CD4-positive, CD25-positive, alpha-beta regulatory T cell (primary cell): ENCODE results near the gene NANOGP8. TPM values are rescaled to one million over a fixed set of nuclear protein-coding genes. Genes with fewer than 3 reads are reported as not detected.
"Not testable (repeated sequence)": the region's sequence is repeated elsewhere in the genome, so short reads cannot be mapped to it uniquely, and the experiment has no call there.

Experiments
- ATAC-seq, 2 donors: fragments of 150-1000 bp; cut with Tn5 transposase; one replicate each; pipeline ENCODE4 v1.10.0; 2021; ENCODE audit warnings: low read depth in 2 of 2, moderate number of reproducible peaks in 2 of 2, moderate library complexity in 1 of 2
- DNase-seq, 3 donors: peaks; one replicate each; pipeline versions ENCODE4 v3.0.0 to v3.0.0-alpha.2; 2012 to 2022; ENCODE audit warnings: mixed read lengths in 1 of 3
- H3K27ac ChIP-seq: one replicate; pipeline ENCODE4 v1.7.0; 2013; ENCODE audit warnings: mild to moderate bottlenecking, low read length; ENCODE audit not compliant: insufficient read depth, poor library complexity, severe bottlenecking
- H3K27me3 ChIP-seq: one replicate; pipeline ENCODE4 v1.7.0; 2013; ENCODE audit warnings: low read length; ENCODE audit not compliant: control insufficient read depth, insufficient read depth
- H3K36me3 ChIP-seq: one replicate; pipeline ENCODE4 v1.7.0; 2013; ENCODE audit warnings: mild to moderate bottlenecking, low read length, moderate library complexity; ENCODE audit not compliant: control insufficient read depth, insufficient read depth
- H3K4me1 ChIP-seq: 2 replicates; pipeline ENCODE4 v1.7.0; 2013; ENCODE audit warnings: mild to moderate bottlenecking, low read length; ENCODE audit not compliant: insufficient read depth, control insufficient read depth, poor library complexity, severe bottlenecking
- H3K4me3 ChIP-seq: one replicate; pipeline ENCODE4 v1.7.0; 2013; ENCODE audit warnings: low read depth, mild to moderate bottlenecking, low read length, moderate library complexity
- H3K9me3 ChIP-seq, 2 experiments: 1 replicate in 1 of 2; 2 replicates in 1 of 2; pipeline ENCODE4 v1.7.0; 2013; ENCODE audit warnings: low read length in 2 of 2, mild to moderate bottlenecking in 1 of 2, moderate library complexity in 1 of 2; ENCODE audit not compliant: control insufficient read depth in 2 of 2
- H3K27ac Mint-ChIP-seq, 3 donors: one replicate each; pipeline ENCODE4 v1.8.0; 2020 to 2022; ENCODE audit warnings: mild to moderate bottlenecking in 3 of 3, mixed read lengths in 3 of 3, moderate library complexity in 2 of 3
- H3K27me3 Mint-ChIP-seq: one replicate; pipeline ENCODE4 v1.8.0; 2022; ENCODE audit warnings: mild to moderate bottlenecking, mixed read lengths
- H3K36me3 Mint-ChIP-seq: one replicate; pipeline ENCODE4 v1.8.0; 2020; ENCODE audit warnings: mixed read lengths
- H3K4me1 Mint-ChIP-seq, 4 donors: one replicate each; pipeline ENCODE4 v1.8.0; 2020 to 2022; ENCODE audit warnings: mixed read lengths in 4 of 4, mild to moderate bottlenecking in 1 of 4
- H3K4me3 Mint-ChIP-seq, 4 donors: one replicate each; pipeline ENCODE4 v1.8.0; 2020 to 2022; ENCODE audit warnings: mild to moderate bottlenecking in 4 of 4, mixed read lengths in 4 of 4, moderate library complexity in 3 of 4
- H3K9me3 Mint-ChIP-seq, 7 donors: one replicate each; pipeline ENCODE4 v1.8.0; 2020 to 2022; ENCODE audit warnings: mixed read lengths in 7 of 7, mild to moderate bottlenecking in 3 of 7, moderate library complexity in 2 of 7
- polyA plus RNA-seq, 4 donors: library from polyadenylated mRNA; unstranded; fragments of 300-500 nt; fragmentation: Illumina TruSeq; gene quantifications; one replicate each; pipeline ENCODE4 v1.2.3, GENCODE V29; 2021
- total RNA-seq: library from RNA; stranded (reverse); gene quantifications from one replicate; pipeline ENCODE4 v1.2.3, GENCODE V29; 2022

Gene NANOGP8
- total RNA-seq (not detected), polyA plus RNA-seq (not detected)

DNA sequence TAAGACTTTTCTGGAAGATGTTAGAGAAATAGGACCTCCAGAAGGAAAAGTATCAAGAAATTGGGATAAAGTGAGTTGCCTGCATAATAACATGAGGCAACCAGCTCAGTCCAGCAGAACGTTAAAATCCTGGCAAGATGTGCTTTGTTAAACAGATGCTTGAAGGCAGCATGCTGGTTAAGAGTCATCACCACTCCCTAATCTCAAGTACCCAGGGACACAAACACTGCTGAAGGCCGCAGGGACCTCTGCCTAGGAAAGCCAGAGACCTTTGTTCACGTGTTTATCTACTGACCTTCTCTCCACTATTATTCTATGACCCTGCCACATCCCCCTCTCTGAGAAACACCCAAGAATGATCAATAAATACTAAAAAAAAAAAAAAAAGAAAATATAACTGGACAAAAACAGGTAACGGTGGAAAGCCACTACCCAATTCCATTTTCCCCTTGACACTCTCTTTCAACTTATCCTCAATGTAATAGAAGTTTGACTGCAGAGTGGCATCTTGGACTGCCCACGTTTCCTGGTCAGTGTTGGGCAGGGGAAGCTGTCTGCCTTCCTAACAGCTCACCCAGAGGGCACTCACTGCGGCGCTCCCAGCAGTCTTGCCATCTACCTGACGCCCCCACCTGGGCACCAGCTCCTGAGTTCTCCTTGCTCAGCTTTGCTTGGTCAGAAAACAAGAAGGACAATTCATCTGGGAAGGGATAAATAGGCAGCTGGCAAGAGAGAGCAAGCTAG is at the start of gene NANOGP8:
TSS of gene NANOGP8 (minus strand) at position 120 of the 744 bp plus-strand sequence. CDS start 185 bp downstream, outside the sequence.
- H3K4me3 Mint-ChIP-seq, H3K27me3 ChIP-seq, H3K36me3 ChIP-seq, H3K27ac ChIP-seq, H3K9me3 Mint-ChIP-seq, H3K4me3 ChIP-seq, H3K27me3 Mint-ChIP-seq, H3K4me1 ChIP-seq, H3K27ac Mint-ChIP-seq, ATAC-seq, H3K9me3 ChIP-seq, H3K4me1 Mint-ChIP-seq, DNase-seq, H3K36me3 Mint-ChIP-seq: not testable (repeated sequence)

DNA sequence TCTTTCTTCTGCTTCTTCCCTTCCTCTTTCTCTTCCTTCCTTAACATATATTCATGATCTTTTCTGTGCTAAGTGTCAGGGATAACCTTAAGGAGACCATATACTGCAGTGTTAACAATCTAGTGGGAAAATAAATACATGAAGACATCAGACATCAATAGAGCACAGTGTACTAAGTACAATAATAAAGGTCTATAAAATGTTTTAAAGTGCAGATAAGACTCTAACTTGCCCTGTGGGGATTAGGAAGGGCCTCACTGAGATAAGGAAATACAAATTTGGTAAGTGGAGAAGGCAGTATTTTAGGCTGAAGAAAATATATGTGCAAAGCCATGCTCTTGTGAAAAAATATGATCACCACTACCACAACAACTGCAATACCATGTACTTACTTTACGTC is 49.2 kb upstream of the NANOGP8 start:
- no peak overlapping the region for H3K27ac ChIP-seq
- H3K9me3 ChIP-seq: peaks cover 0 to 3% of the 10 kb centered on the region in 2 experiments
- H3K4me1 ChIP-seq: no peaks in the 10 kb centered on the region
- no peaks in the 10 kb centered on the region for H3K27me3 ChIP-seq
- H3K27me3 Mint-ChIP-seq: peaks cover 4% of the 10 kb centered on the region
- DNase-seq: no peak
- no peak overlapping the region for H3K4me3 Mint-ChIP-seq
- peaks cover 0 to 8% (median 2%) of the 10 kb centered on the region in 7 donors for H3K9me3 Mint-ChIP-seq
- H3K36me3 Mint-ChIP-seq: no peaks in the 10 kb centered on the region
- no peak overlapping the region for H3K27ac Mint-ChIP-seq
- no peak overlapping the region for H3K4me3 ChIP-seq
- no peak for ATAC-seq
- no peaks in the 10 kb centered on the region for H3K36me3 ChIP-seq
- no peaks in the 10 kb centered on the region for H3K4me1 Mint-ChIP-seq

DNA sequence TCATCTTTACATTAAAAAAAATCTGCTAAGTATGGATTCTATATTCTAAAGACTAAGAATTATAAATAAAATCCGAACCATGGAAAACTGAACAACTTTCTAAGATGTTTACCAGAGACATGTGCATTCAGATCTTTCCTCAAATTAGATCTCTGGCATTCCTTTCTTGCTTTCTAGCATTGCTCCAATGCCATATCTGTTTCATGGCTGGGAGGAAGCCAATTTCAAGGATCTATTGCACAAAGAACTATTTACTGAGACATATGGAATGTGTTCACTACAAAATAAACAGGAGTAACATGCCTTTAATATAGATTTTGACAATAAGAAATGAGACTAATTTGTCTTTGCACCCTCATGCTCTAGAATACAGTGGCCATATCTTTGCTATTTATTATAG is 45.1 kb upstream of the NANOGP8 start:
- H3K4me1 Mint-ChIP-seq: no peaks in the 10 kb centered on the region
- Histone ChIP-seq H3K27me3 (no peaks in the 10 kb centered on the region), H3K4me1 (no peaks in the 10 kb centered on the region), H3K27ac (no peak overlapping the region), H3K4me3 (no peak overlapping the region), H3K36me3 (no peaks in the 10 kb centered on the region), H3K9me3 (peaks cover 0 to 3% of the 10 kb centered on the region in 2 experiments)
- no peak overlapping the region for H3K27ac Mint-ChIP-seq
- peaks cover 0 to 14% (median 3%) of the 10 kb centered on the region in 7 donors for H3K9me3 Mint-ChIP-seq
- ATAC-seq: no peak
- H3K4me3 Mint-ChIP-seq: no peak overlapping the region
- H3K36me3 Mint-ChIP-seq: no peaks in the 10 kb centered on the region
- peaks cover 8% of the 10 kb centered on the region for H3K27me3 Mint-ChIP-seq
- no peak for DNase-seq

- H3K4me3 Mint-ChIP-seq: no peak overlapping the region
- no peaks in the 10 kb centered on the region for H3K4me1 Mint-ChIP-seq
- Histone ChIP-seq H3K27ac (no peak overlapping the region), H3K36me3 (no peaks in the 10 kb centered on the region), H3K9me3 (peaks cover 0 to 3% of the 10 kb centered on the region in 2 experiments), H3K27me3 (no peaks in the 10 kb centered on the region), H3K4me3 (no peak overlapping the region), H3K4me1 (no peaks in the 10 kb centered on the region)
- H3K27me3 Mint-ChIP-seq: peaks cover 8% of the 10 kb centered on the region
- H3K9me3 Mint-ChIP-seq: peaks cover 0 to 14% (median 3%) of the 10 kb centered on the region in 7 donors
- H3K36me3 Mint-ChIP-seq: no peaks in the 10 kb centered on the region
- DNase-seq (no peak), ATAC-seq (no peak)
- H3K27ac Mint-ChIP-seq: no peak overlapping the region
Observed at GRCh38 chr15:35129361-35129760, 44.3 kb upstream of the NANOGP8 start.

GRCh38 chr15:35127717-35128116 is 42.6 kb upstream of the NANOGP8 start:
- peaks cover 8% of the 10 kb centered on the region for H3K27me3 Mint-ChIP-seq
- H3K9me3 ChIP-seq: peaks cover 0 to 3% of the 10 kb centered on the region in 2 experiments
- peaks cover 0 to 14% (median 2%) of the 10 kb centered on the region in 7 donors for H3K9me3 Mint-ChIP-seq
- H3K27ac ChIP-seq: no peak overlapping the region
- no peaks in the 10 kb centered on the region for H3K36me3 Mint-ChIP-seq
- H3K36me3 ChIP-seq: no peaks in the 10 kb centered on the region
- DNase-seq (no peak), ATAC-seq (no peak)
- H3K4me3 ChIP-seq: no peak overlapping the region
- H3K4me1 ChIP-seq: no peaks in the 10 kb centered on the region
- H3K27ac Mint-ChIP-seq: no peak overlapping the region
- H3K4me1 Mint-ChIP-seq: no peaks in the 10 kb centered on the region
- no peak overlapping the region for H3K4me3 Mint-ChIP-seq
- H3K27me3 ChIP-seq: no peaks in the 10 kb centered on the region

DNA sequence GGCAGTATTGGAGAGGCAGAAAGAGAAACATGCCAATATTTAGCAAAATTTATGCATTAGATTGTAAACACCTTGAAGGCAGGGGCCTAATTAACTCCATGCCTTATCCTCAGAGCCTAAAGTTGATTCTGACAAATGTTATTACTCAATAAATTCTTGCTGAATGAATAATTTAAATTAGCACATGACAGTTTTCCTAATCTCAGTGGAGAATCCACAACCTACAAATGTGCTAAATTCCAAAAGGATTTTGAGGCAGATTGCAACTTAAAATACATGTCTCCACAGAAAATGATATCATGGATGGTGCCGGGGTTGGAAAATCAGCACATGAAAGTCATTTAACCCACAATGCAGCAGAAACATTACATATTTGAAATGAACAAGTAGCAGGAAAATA is 41.1 kb upstream of the NANOGP8 start:
- peaks cover 0 to 6% (median 1%) of the 10 kb centered on the region in 7 donors for H3K9me3 Mint-ChIP-seq
- H3K27me3 Mint-ChIP-seq: peaks cover 4% of the 10 kb centered on the region
- no peak overlapping the region for H3K27ac Mint-ChIP-seq
- H3K4me1 Mint-ChIP-seq: no peaks in the 10 kb centered on the region
- Histone ChIP-seq H3K4me1 (no peaks in the 10 kb centered on the region), H3K9me3 (no peaks in the 10 kb centered on the region), H3K27ac (no peak overlapping the region), H3K4me3 (no peak overlapping the region), H3K36me3 (no peaks in the 10 kb centered on the region), H3K27me3 (no peaks in the 10 kb centered on the region)
- DNase-seq (no peak), ATAC-seq (no peak)
- H3K36me3 Mint-ChIP-seq: peaks cover 4% of the 10 kb centered on the region
- H3K4me3 Mint-ChIP-seq: no peak overlapping the region

GRCh38 chr15:35123743-35124142 is 38.6 kb upstream of the NANOGP8 start:
- H3K4me3 Mint-ChIP-seq: no peak overlapping the region
- Histone ChIP-seq H3K36me3 (no peaks in the 10 kb centered on the region), H3K4me3 (no peak overlapping the region), H3K9me3 (no peaks in the 10 kb centered on the region), H3K4me1 (no peaks in the 10 kb centered on the region), H3K27me3 (no peaks in the 10 kb centered on the region), H3K27ac (no peak overlapping the region)
- H3K27ac Mint-ChIP-seq: no peak overlapping the region
- DNase-seq (no peak), ATAC-seq (no peak)
- H3K9me3 Mint-ChIP-seq: peaks cover 0 to 6% (median 0%) of the 10 kb centered on the region in 7 donors
- peaks cover 4% of the 10 kb centered on the region for H3K36me3 Mint-ChIP-seq
- H3K4me1 Mint-ChIP-seq: no peaks in the 10 kb centered on the region
- H3K27me3 Mint-ChIP-seq: peaks cover 4% of the 10 kb centered on the region
